ENCODE measurements around the gene COA3. TPM values are rescaled to one million over a fixed set of nuclear protein-coding genes. Genes with fewer than 3 reads are reported as not detected.
"Not testable (repeated sequence)": the region's sequence is repeated elsewhere in the genome, so short reads cannot be mapped to it uniquely, and the experiment has no call there.

COA3 gene
- polyA plus RNA-seq, 3 donors: 150 to 167 (median 159) TPM

- not testable (repeated sequence) for DNase-seq (ENCODE audit: extremely low read depth in 1 of 11, low read depth in 9 of 11, low spot score in 4 of 11)
Observed at GRCh38 chr17:42769964-42770363, 28.5 kb downstream of the COA3 start.

- not testable (repeated sequence) for DNase-seq (ENCODE audit: extremely low read depth in 1 of 11, low read depth in 9 of 11, low spot score in 4 of 11)
Observed at GRCh38 chr17:42768006-42768405, 30.5 kb downstream of the COA3 start.

GRCh38 chr17:42767512-42767911 is 31.0 kb downstream of the COA3 start:
- no peak for DNase-seq (ENCODE audit: extremely low read depth in 1 of 11, low read depth in 9 of 11, low spot score in 4 of 11)

- no peak for DNase-seq (ENCODE audit: extremely low read depth in 1 of 11, low read depth in 9 of 11, low spot score in 4 of 11)
Observed at GRCh38 chr17:42766124-42766523, 32.4 kb downstream of the COA3 start.

GRCh38 chr17:42761638-42762037 is 36.9 kb downstream of the COA3 start:
- DNase-seq (ENCODE audit: extremely low read depth in 1 of 11, low read depth in 9 of 11, low spot score in 4 of 11): no peak

- DNase-seq (ENCODE audit: extremely low read depth in 1 of 11, low read depth in 9 of 11, low spot score in 4 of 11): no peak
Observed at GRCh38 chr17:42760652-42761581, 37.6 kb downstream of the COA3 start, which contains the start of gene RAMP2. TSS of gene RAMP2 (plus strand) at chr17:42761227. CDS start at chr17:42761262, 35 bp downstream.

- no peak for DNase-seq (ENCODE audit: extremely low read depth in 1 of 11, low read depth in 9 of 11, low spot score in 4 of 11)
Observed at GRCh38 chr17:42759982-42760651, 38.4 kb downstream of the COA3 start.

GRCh38 chr17:42754782-42755181 is 43.7 kb downstream of the COA3 start:
- DNase-seq (ENCODE audit: extremely low read depth in 1 of 11, low read depth in 9 of 11, low spot score in 4 of 11): no peak

- no peak for DNase-seq (ENCODE audit: extremely low read depth in 1 of 11, low read depth in 9 of 11, low spot score in 4 of 11)
Observed at GRCh38 chr17:42751628-42752027, 46.9 kb downstream of the COA3 start.

- no peak for DNase-seq (ENCODE audit: extremely low read depth in 1 of 11, low read depth in 9 of 11, low spot score in 4 of 11)
Observed at GRCh38 chr17:42750739-42751344, 47.7 kb downstream of the COA3 start.

GRCh38 chr17:42748908-42749798 is 49.4 kb downstream of the COA3 start:
- no peak for DNase-seq (ENCODE audit: extremely low read depth in 1 of 11, low read depth in 9 of 11, low spot score in 4 of 11)

- DNase-seq (ENCODE audit: extremely low read depth in 1 of 11, low read depth in 9 of 11, low spot score in 4 of 11): no peak
Observed at GRCh38 chr17:42748202-42748907, 50.1 kb downstream of the COA3 start.

Other genes with a start within 250 kb of the COA3 start
- 1 to 10 TPM; 3.4 to 5.9 (median 5.0) TPM for gene HSD17B1, start 245.8 kb downstream of the COA3 start, polyA plus RNA-seq (ENCODE audit: insufficient read length in 3 of 3)
- gene COASY, start 236.6 kb downstream of the COA3 start, polyA plus RNA-seq (ENCODE audit: insufficient read length in 3 of 3): 10 to 100 TPM; 59.8 to 66.8 (median 61.4) TPM
- gene MLX, start 231.6 kb downstream of the COA3 start, polyA plus RNA-seq (ENCODE audit: insufficient read length in 3 of 3): 10 to 100 TPM; 33.2 to 36.1 (median 35.5) TPM
- gene PSMC3IP, start 221.0 kb downstream of the COA3 start, polyA plus RNA-seq (ENCODE audit: insufficient read length in 3 of 3): 10 to 100 TPM; 16.0 to 22.9 (median 18.4) TPM
- 10 to 100 TPM; 44.7 to 65.3 (median 46.9) TPM for gene RETREG3, start 189.3 kb downstream of the COA3 start, polyA plus RNA-seq (ENCODE audit: insufficient read length in 3 of 3)
- 10 to 100 TPM; 49.6 to 66.9 (median 54.7) TPM for gene TUBG1, start 189.0 kb downstream of the COA3 start, polyA plus RNA-seq (ENCODE audit: insufficient read length in 3 of 3)
- gene TUBG2, start 139.4 kb downstream of the COA3 start, polyA plus RNA-seq (ENCODE audit: insufficient read length in 3 of 3): 10 to 100 TPM; 24.7 to 41.1 (median 25.7) TPM
- 10 to 100 TPM; 14.4 to 18.9 (median 18.6) TPM for gene PLEKHH3, start 121.7 kb downstream of the COA3 start, polyA plus RNA-seq (ENCODE audit: insufficient read length in 3 of 3)
- 1 to 10 TPM; 1.6 to 2.4 (median 1.7) TPM for gene CCR10, start 116.9 kb downstream of the COA3 start, polyA plus RNA-seq (ENCODE audit: insufficient read length in 3 of 3)
- 1 to 10 TPM; 6.7 to 8.9 (median 8.7) TPM for gene CNTNAP1, start 116.2 kb downstream of the COA3 start, polyA plus RNA-seq (ENCODE audit: insufficient read length in 3 of 3)
- gene EZH1, start 53.7 kb downstream of the COA3 start, polyA plus RNA-seq (ENCODE audit: insufficient read length in 3 of 3): 10 to 100 TPM; 37.9 to 65.1 (median 41.3) TPM
- gene RAMP2, start 37.5 kb downstream of the COA3 start, polyA plus RNA-seq (ENCODE audit: insufficient read length in 3 of 3): 100 to 1,000 TPM in 1 of 3 donors, 10 to 100 TPM in 2; 80.9 to 101 (median 84.6) TPM
- 10 to 100 TPM; 80.6 to 93.2 (median 86.2) TPM for gene VPS25, start 25.3 kb downstream of the COA3 start, polyA plus RNA-seq (ENCODE audit: insufficient read length in 3 of 3)
- gene WNK4, start 18.1 kb downstream of the COA3 start, polyA plus RNA-seq (ENCODE audit: insufficient read length in 3 of 3): 10 to 100 TPM in 1 of 3 donors, 1 to 10 TPM in 2; 7.1 to 16.8 (median 7.8) TPM
- 1 to 10 TPM; 1.4 to 3.4 (median 2.2) TPM for gene CNTD1, start 157 bp upstream of the COA3 start, polyA plus RNA-seq (ENCODE audit: insufficient read length in 3 of 3)
- 10 to 100 TPM; 70.2 to 76.5 (median 74.2) TPM for gene BECN1, start 25.6 kb upstream of the COA3 start, polyA plus RNA-seq (ENCODE audit: insufficient read length in 3 of 3)
- gene PSME3, start 34.7 kb upstream of the COA3 start, polyA plus RNA-seq (ENCODE audit: insufficient read length in 3 of 3): 100 to 1,000 TPM in 2 of 3 donors, 10 to 100 TPM in 1; 96.0 to 115 (median 110) TPM
- 1 to 10 TPM in 2 of 3 donors, under 1 TPM in 1; 0.92 to 1.5 (median 1.1) TPM for gene AOC2, start 45.9 kb upstream of the COA3 start, polyA plus RNA-seq (ENCODE audit: insufficient read length in 3 of 3)
- 1 to 10 TPM; 4.8 to 6.3 (median 5.3) TPM for gene AOC3, start 52.5 kb upstream of the COA3 start, polyA plus RNA-seq (ENCODE audit: insufficient read length in 3 of 3)
- 1 to 10 TPM; 6.2 to 9.6 (median 9.5) TPM for gene G6PC1, start 102.1 kb upstream of the COA3 start, polyA plus RNA-seq (ENCODE audit: insufficient read length in 3 of 3)
- gene AARSD1, start 165.8 kb upstream of the COA3 start, polyA plus RNA-seq (ENCODE audit: insufficient read length in 3 of 3): 10 to 100 TPM; 57.3 to 76.0 (median 60.5) TPM
- gene PTGES3L, start 181.4 kb upstream of the COA3 start, polyA plus RNA-seq (ENCODE audit: insufficient read length in 3 of 3): 1 to 10 TPM; 1.8 to 3.2 (median 3.2) TPM
- 10 to 100 TPM; 16.8 to 18.1 (median 17.1) TPM for gene RUNDC1, start 181.9 kb upstream of the COA3 start, polyA plus RNA-seq (ENCODE audit: insufficient read length in 3 of 3)
- 1,000 to 10,000 TPM; 1,334 to 1,508 (median 1,422) TPM for gene RPL27, start 199.7 kb upstream of the COA3 start, polyA plus RNA-seq (ENCODE audit: insufficient read length in 3 of 3)
- gene IFI35, start 208.1 kb upstream of the COA3 start, polyA plus RNA-seq (ENCODE audit: insufficient read length in 3 of 3): 10 to 100 TPM in 2 of 3 donors, 1 to 10 TPM in 1; 9.3 to 12.9 (median 11.0) TPM
- gene VAT1, start 223.7 kb upstream of the COA3 start, polyA plus RNA-seq (ENCODE audit: insufficient read length in 3 of 3): 100 to 1,000 TPM; 113 to 134 (median 129) TPM
- gene RND2, start 226.5 kb upstream of the COA3 start, polyA plus RNA-seq (ENCODE audit: insufficient read length in 3 of 3): 1 to 10 TPM; 3.6 to 4.0 (median 3.9) TPM